Endothelial cell of umbilical vein (primary cell): ENCODE results near the gene IFNGR1.

Experiments used
- CTCF ChIP-seq, 2 donors: IDR thresholded peaks; 1 replicate in 1 of 2; 2 replicates in 1 of 2; pipeline ENCODE4 v1.5.1; 2011; ENCODE audit warnings: low read length in 2 of 2, mild to moderate bottlenecking in 2 of 2, moderate library complexity in 2 of 2, control low read depth in 1 of 2, inconsistent platforms in 1 of 2, low read depth in 1 of 2; ENCODE audit not compliant: insufficient read depth in 1 of 2; ENCODE audit errors: extremely low read depth in 1 of 2
- POLR2A ChIP-seq: IDR thresholded peaks from 2 replicates; pipeline ENCODE4 v1.6.1; 2012; ENCODE audit warnings: low read depth, mild to moderate bottlenecking, control low read depth, low read length

- TF ChIP-seq CTCF (IDR thresholded peaks at IDR 0.05; ENCODE audit: extremely low read depth in 1 of 2, insufficient read depth in 1 of 2, low read depth in 1 of 2, low read length in 2 of 2) (no peak), POLR2A (no peak)
Observed at GRCh38 chr6:137181891-137182653, 37.1 kb downstream of the IFNGR1 start.
